NAMALWA (cell line): Measurements from ENCODE around the gene C10orf143.

Source experiments
- DNase-seq: peaks from one replicate; pipeline ENCODE4 v3.0.0-alpha.2; 2015; ENCODE audit warnings: low spot score

C10orf143 gene

DNA sequence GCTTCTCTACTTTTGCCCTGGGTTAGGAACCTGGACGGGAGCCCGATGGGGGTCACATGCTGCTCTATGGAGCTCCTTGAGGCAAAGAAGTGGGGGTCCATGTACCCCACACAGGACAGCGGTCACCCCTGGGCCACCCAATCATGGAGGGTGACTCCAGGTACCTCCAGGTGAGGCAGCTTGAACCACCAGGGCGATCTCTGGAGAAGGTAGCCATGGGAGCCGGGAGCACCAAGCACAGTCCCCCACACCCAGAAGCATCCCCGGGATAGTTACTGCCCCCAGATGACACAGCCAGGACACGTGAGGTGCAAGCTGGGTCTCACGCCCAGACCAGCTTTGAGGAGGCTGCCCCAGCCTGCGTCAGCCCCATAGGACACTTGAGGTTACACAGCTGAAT is 58.4 kb downstream of the C10orf143 start:
- DNase-seq = no peak

DNA sequence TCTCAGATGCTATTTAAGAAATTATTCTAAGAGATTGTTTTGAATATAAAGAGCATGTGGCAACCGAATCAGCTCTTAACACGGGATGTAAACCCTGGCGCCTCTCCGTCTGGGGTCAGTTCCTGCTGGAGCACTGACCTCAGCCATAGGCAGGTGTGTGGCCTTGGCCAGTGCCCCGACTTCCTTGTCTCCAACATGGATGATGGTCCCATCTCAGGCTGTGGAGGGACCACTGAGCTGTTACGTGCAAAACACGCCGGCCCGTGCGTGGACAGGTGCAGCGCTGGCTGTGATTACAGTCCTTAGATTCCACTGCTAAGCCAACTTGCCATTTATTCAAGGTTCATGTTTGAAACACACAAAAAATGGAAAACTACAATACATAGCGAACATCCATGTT is 59.9 kb downstream of the C10orf143 start:
- no peak for DNase-seq

GRCh38 chr10:130049987-130050386 is 60.6 kb downstream of the C10orf143 start:
- DNase-seq = no peak

DNA sequence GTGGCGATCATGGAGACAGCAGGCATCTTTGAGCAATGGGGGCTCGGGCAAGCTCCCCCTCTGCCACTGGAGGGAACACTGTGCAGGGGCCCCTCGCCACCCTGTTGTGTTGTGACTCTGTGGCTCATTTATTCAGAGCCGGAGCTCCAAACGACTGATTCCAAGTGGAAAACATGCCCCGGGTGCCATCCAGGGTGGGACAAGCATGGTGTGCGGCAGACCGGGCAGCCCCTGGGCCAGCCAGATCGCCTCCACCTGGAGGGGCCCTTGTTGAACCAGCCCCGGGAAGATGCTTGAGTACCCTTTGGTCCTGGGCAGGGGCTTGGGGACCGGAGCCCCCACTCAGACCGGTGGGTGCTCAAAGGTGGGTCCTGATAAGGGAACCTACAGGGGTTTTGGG is 61.4 kb downstream of the C10orf143 start:
- no peak for DNase-seq

GRCh38 chr10:130048081-130048480 is 62.5 kb downstream of the C10orf143 start:
- DNase-seq = no peak

DNA sequence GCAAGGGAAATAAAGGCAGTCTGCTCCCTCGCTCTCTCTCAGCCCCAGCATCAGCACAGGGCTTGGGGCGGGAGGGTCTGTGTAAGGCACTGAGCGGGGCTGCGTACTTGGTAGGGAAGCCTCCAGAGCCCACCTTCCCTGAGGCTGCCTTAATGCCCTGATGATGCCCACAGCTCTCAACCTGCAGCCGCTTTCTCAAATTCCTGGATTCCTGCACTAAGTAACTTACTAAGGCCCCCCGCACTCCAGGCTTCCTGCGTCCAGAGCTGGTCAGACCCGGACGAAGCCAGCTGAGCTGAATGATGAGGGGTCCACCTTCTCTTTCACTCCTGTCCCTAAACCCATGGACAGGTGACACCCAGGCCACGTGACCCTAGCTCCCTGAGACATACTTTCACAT is 63.3 kb downstream of the C10orf143 start:
- no peak for DNase-seq

- DNase-seq = no peak
Measured at GRCh38 chr10:130046591-130046990, 64.0 kb downstream of the C10orf143 start.

DNA sequence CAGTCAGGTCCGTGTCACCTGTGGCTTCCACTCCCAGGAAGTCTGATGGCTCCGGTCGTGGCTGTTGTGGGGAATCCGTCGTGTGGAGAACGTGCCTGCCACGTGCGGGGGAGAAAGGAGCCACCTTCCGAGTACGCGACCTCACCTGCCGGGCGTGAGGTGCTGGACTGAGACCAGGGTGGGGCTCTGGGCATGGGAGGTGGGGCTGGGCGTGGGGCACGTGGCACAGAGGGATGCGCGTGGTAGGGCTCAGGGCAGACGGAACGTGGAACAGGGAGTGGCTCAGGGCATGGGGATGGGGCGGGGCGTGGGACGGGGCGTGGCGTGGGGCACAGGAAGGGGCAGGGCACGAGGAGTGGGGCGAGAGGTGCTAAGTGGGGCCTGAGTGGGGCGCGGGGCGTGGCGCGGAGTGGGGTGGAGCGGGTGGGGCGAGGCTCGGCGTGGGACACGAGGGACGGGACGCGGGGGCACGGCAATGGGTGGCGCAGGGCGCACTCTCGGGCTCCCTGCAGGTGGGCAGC is 64.8 kb downstream of the C10orf143 start:
- no peak for DNase-seq

DNA sequence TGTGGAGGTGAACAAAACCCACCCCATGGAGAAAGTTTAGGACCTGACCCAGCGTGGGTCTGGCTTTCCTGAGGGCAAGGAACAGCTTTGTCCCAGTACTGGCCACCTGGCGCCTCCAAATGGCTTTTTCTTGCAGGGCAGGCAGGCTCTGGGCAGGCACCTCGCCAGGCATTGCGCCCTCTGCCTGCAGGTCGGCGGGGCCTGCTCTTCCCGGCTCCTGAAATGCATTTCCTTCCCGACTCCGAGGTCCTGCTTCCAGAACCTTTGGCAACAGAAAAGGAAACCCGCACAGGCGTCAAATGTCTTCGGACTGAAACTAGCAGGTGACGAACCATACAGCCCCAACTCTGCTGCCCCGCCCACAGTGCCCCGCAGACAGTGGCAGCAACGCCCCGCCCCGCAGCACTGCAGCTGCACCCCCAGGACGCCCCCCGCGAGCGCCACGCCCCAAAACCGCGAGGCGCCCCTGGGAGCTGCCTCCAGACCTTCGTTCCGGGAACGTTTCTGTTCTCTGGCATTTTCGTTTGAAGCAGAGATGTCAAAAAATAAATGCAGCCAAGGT is 65.5 kb downstream of the C10orf143 start:
- no peak for DNase-seq

DNA sequence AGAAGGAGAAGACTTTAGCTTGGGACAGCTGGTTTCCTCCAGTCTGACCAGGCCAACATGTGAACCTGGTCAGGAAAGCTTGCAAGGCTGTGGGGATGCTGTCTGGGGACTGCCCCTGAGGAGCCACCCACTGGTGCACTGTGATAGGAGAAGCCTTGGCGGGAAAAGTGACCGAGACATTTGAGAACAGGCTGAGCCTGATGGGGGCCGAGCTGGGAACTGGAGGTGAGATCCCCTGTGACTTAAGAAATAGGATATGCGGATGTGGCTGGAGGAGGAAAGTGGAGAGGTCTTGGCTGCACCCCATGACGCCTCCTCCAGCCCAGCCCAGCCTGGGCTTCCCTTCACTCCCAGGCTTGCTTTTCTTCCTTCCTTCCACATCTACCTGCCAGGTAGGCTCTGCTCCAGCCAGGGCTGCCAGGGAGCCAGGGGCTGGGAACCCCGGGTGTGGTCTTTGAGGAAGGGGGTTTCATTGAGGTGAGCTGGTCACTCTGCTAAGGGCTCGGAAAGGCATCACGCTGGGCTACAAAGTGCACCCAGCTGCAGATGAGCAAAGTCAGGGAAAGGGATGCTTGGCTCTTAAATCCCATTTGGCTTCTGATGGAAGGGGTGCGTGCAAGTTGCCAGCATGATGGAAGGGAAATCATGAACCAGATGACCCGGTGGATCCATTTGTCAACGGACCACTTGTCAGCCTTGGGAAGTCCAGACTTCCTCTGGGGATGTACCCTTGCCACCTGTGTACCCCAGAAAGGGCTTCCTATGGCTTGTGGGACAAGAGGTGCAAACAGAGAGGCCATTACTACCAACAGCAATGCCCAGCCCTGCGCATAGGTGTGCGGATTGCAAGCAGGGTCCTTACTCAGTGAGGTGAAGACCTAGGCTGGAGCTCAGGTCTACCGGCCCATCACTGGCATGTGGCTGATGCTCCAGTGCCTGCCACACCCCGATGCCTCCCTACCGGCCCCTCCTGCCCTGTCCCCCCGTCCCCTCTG is 66.3 kb downstream of the C10orf143 start:
- DNase-seq = no peak

GRCh38 chr10:130043491-130043890 is 67.1 kb downstream of the C10orf143 start:
- DNase-seq = no peak

- DNase-seq = no peak
Measured at GRCh38 chr10:130042381-130042780, 68.2 kb downstream of the C10orf143 start.

GRCh38 chr10:130041451-130042371 is 68.9 kb downstream of the C10orf143 start:
- DNase-seq = no peak

GRCh38 chr10:130040817-130041330 is 69.8 kb downstream of the C10orf143 start:
- DNase-seq = no peak

GRCh38 chr10:130040351-130040750 is 70.3 kb downstream of the C10orf143 start:
- DNase-seq = no peak

DNA sequence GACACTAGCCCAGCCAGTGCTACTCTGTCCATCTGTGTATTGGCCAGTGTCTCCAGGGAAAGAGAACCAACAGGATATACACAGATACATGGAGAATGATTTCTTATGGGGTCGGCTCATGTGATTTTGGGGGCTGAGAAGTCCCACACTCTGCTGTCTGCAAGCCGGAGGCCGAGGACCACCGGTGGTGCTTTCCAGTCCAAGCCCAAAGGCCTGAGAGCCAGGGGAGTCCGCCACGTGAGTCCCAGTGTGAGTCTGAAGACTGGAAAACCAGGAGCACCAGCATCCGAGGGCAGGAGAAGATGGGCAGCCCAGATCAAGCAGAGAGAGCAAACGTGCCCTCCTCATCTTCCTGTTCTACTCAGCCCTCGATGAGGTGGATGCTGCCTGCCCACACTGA is 71.5 kb downstream of the C10orf143 start:
- DNase-seq = no peak

DNA sequence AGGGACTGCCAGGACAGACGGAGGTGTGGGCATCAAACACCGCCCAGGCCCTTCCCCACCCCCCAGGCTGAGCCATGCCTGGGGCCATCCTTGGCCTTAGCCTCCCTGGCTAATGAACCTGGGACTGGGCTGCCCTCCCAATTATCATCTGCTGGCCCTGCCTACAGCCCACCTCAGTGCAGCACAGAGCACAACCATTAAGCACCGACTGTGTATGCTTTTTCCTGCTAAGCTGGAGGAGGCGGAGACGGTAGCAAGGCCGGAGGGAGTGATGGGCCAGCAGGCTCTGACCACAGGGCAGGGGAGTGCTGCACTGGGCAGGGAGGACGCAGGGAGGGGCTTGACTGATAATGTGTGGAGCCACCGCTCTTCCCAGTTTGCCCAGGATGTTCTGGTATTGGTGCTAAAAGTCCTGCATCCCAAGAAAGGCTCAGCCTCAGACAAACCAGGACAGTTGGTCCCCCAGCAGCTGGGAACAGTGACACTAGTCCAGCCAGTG is 72.0 kb downstream of the C10orf143 start:
- DNase-seq = no peak

- DNase-seq = no peak
Measured at GRCh38 chr10:130038019-130038555, 72.5 kb downstream of the C10orf143 start.

DNA sequence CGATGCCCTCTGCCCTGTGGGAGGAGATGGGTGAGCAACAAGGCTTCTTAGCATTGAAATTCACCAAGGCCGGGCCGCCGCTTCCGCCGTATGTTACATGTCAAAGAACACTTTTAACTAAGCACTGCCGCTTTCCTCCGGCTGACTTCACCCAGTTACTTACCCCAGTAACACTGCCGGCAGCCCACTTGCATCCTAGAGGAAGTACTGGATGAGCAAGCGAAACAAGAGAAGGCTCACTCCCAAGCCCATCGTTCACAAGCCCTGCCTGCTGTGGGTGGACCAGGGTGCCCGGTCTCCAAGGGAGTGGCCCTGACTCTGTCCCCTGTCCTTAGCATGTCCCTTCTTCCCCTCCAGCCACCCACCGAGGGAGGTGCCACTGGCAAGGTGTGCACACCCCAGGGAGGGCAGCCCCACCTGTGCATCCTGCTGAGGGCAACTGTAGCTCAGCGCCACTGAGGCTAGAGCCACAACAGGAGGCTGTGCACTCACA is 73.4 kb downstream of the C10orf143 start:
- no peak for DNase-seq

DNA sequence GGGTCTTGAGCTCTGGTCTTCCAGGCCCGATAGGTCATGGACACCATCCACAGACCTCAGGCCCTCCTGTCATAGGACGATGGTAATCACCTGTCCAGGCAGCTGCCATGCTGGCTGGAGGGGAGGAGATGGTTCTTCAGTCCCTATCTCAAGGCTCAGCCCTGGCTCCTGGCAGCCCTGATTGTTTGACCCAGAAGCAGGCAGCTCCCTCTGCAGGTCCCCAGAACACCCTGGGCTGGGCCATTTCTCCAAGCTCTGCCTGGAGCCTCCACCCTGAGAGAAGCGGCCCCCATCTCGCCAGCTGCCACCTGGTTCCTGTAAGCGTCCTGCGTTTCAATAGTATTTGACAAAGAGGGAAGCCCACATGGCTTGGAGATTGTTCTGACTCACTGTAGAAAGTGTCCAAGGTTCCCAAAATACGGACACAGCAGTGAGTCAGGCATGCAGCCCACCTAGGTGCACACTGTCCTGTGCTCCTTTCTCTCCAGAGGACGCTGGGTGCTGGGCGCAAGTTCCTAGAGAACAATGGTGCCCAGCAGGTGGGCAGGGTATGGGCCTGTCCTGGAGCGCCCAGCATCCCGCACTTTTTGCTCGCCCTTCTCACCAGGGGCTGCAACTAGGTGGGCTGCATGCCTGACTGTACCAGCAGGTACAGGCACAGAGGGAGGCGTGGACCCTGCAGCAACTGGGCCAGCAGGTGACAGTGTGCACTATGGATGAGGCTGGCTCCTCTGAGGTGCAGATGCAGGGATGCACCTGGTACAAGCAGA is 74.1 kb downstream of the C10orf143 start:
- DNase-seq = no peak
